ENCODE data around the gene TMEM259. TPM values are rescaled to one million over a fixed set of nuclear protein-coding genes. Genes with fewer than 3 reads are reported as not detected.

Gene TMEM259
- polyA plus RNA-seq, 6 donors from 2014 or later = 37.2 to 75.5 (median 49.5) TPM

DNA sequence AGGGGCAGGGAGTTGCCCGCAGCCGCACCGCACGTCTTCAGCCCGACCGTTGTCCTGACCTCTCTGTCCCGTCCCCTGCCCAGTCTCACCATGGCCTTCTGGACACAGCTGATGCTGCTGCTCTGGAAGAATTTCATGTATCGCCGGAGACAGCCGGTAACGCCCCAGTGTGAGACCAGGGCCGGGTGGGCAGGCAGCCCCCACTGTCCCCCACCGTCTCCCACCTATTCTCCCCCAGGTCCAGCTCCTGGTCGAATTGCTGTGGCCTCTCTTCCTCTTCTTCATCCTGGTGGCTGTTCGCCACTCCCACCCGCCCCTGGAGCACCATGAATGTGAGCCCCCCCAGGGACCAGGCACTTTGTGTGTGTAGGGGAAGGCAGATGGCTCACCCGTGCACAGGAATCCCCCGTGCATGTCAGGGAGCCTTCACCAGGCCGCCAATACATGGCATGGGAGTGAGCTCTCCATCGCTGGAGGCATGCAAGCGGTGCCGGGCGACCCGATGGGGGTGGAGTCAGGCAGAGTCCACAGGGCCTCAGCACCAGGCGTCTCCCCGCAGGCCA, 20.4 kb upstream of the TMEM259 start:
- Mint-ChIP-seq H3K36me3 (peaks cover 0 to 16% of the 10 kb centered on the region in 2 donors), H3K27ac (peak overlapping the region in 4 of 6 donors; percentile 96 to 99 (median 97)), H3K27me3 (no peaks in the 10 kb centered on the region), H3K4me1 (peaks cover 31 to 61% (median 52%) of the 10 kb centered on the region in 3 donors), H3K4me3 (peak overlapping the region; percentile 93 to 100 (median 98)), H3K9me3 (peaks cover 0 to 2% (median 0%) of the 10 kb centered on the region in 7 donors)
- no peak for ATAC-seq (ENCODE audit: low read depth in 2 of 2)
- DNase-seq = no peak

DNA sequence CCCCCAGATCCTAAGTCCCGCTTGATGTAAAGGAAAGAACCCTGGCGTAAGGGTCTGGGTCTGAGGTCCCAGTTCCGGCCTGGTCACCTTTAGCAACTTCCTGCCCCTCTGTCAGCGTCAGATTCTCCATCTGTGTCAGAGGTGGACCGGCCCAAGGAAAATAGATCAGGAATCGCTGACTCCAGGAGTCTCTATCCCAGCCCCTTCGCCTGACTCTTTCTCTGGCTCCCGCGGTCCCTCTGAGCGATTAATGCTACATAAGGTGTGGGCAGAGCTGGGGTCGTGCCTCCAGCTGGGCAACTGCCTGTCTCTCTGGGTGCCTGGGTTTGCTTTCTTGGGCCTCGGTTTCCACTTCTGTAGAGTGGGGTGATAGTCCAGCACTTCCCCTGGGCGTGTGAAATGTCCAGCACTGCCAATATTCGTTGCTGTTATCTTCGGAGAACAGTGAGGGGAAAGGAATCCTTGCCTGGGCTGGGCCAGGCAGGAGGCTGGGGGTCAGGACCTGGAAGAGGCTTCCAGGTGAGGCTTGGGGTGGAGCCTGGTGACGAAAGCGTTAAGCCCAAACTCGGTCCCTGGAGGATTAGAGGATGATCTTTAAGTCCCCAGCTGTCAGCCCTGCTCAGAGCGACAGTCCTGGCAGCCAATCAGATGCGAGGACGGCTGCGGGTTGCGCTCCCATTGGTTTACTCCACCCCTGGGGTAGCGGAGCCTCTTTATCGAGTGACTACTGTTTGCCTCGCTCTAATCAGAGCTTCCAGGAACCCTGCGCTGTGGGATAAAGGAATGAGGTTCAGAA, 19.8 kb upstream of the TMEM259 start:
- H3K4me1 Mint-ChIP-seq = peaks cover 38 to 67% (median 59%) of the 10 kb centered on the region in 3 donors
- DNase-seq (peak; percentile 84), ATAC-seq (ENCODE audit: low read depth in 2 of 2) (peak; percentile 47 to 48)
- H3K9me3 Mint-ChIP-seq = peaks cover 0 to 2% (median 0%) of the 10 kb centered on the region in 7 donors
- H3K27ac Mint-ChIP-seq = peak overlapping the region; percentile 44 to 99 (median 96)
- peaks cover 0 to 18% of the 10 kb centered on the region in 2 donors for H3K36me3 Mint-ChIP-seq
- no peaks in the 10 kb centered on the region for H3K27me3 Mint-ChIP-seq
- peak overlapping the region; percentile 93 to 100 (median 98) for H3K4me3 Mint-ChIP-seq

GRCh38 chr19:1039646-1040475, 18.9 kb upstream of the TMEM259 start, which contains the start of gene ABCA7:
ABCA7 (plus strand) TSS chr19:1040107; CDS start chr19:1041362, 1,255 bp downstream.
- H3K4me1 Mint-ChIP-seq = peaks cover 39 to 74% (median 66%) of the 10 kb centered on the region in 3 donors
- H3K4me3 Mint-ChIP-seq = peak within 1 kb of the TSS; percentile 93 to 100 (median 98)
- peaks cover 0 to 18% of the 10 kb centered on the region in 2 donors for H3K36me3 Mint-ChIP-seq
- ATAC-seq (ENCODE audit: low read depth in 2 of 2) (peak; percentile 81 to 82), DNase-seq (peak; percentile 99)
- peaks cover 0 to 2% (median 0%) of the 10 kb centered on the region in 7 donors for H3K9me3 Mint-ChIP-seq
- H3K27me3 Mint-ChIP-seq = no peaks in the 10 kb centered on the region
- peak within 1 kb of the TSS; percentile 96 to 99 (median 97) for H3K27ac Mint-ChIP-seq

DNA sequence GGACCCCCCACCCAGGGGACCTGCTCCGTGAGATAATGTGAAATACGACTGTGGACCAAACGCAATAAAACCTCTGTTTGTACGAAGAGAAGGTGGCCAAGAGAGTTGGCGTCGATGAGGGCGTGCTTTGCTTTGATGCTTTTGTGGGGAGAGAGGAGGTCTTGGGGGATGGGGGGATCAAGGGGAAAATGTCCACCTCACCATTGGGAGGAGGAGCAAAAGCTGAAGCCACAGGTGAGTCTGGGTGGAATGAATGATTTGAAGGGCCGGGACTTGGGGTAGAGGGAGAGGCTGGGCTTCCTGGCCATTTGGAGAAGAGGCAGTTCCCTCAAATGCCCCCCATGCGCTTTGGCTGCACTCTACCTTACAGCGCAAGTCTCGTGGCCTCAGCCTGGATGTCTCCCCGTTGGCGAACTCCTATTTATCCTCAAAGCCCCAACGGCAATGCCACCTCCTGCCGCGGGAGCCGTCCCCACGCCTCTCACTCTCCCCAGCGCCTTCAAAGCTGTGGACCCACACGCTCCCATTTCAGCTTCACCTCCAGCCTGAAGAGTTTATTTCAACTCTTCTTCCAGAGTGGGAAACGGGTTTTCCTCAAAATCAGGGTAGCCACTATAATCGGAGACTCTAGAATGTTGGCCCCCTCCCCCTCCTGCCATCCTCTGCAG, 18.2 kb upstream of the TMEM259 start:
- peaks cover 0 to 2% (median 0%) of the 10 kb centered on the region in 7 donors for H3K9me3 Mint-ChIP-seq
- H3K27ac Mint-ChIP-seq = peak overlapping the region; percentile 96 to 99 (median 97)
- peaks cover 39 to 74% (median 66%) of the 10 kb centered on the region in 3 donors for H3K4me1 Mint-ChIP-seq
- DNase-seq (no peak), ATAC-seq (ENCODE audit: low read depth in 2 of 2) (no peak)
- H3K4me3 Mint-ChIP-seq = peak overlapping the region; percentile 93 to 100 (median 98)
- H3K36me3 Mint-ChIP-seq = peaks cover 0 to 18% of the 10 kb centered on the region in 2 donors
- H3K27me3 Mint-ChIP-seq = no peaks in the 10 kb centered on the region

GRCh38 chr19:1037621-1038064, 16.7 kb upstream of the TMEM259 start:
- H3K4me3 Mint-ChIP-seq = peak overlapping the region; percentile 91 to 99 (median 97)
- H3K36me3 Mint-ChIP-seq = peaks cover 0 to 18% of the 10 kb centered on the region in 2 donors
- DNase-seq (no peak), ATAC-seq (ENCODE audit: low read depth in 2 of 2) (peak in 1 of 2 donors; percentile 1)
- peaks cover 0 to 2% (median 0%) of the 10 kb centered on the region in 7 donors for H3K9me3 Mint-ChIP-seq
- peak overlapping the region; percentile 96 to 99 (median 97) for H3K27ac Mint-ChIP-seq
- H3K4me1 Mint-ChIP-seq = peaks cover 43 to 68% (median 67%) of the 10 kb centered on the region in 3 donors
- H3K27me3 Mint-ChIP-seq = no peaks in the 10 kb centered on the region

GRCh38 chr19:1035998-1036621, 15.2 kb upstream of the TMEM259 start:
- Mint-ChIP-seq H3K4me3 (peak overlapping the region in 7 of 8 donors; percentile 22 to 93 (median 57)), H3K27me3 (no peaks in the 10 kb centered on the region), H3K27ac (peak overlapping the region in 4 of 6 donors; percentile 60 to 97 (median 79)), H3K4me1 (peaks cover 46 to 66% (median 63%) of the 10 kb centered on the region in 3 donors), H3K9me3 (peaks cover 0 to 2% (median 0%) of the 10 kb centered on the region in 7 donors), H3K36me3 (peaks cover 0 to 18% of the 10 kb centered on the region in 2 donors)
- DNase-seq = no peak
- ATAC-seq (ENCODE audit: low read depth in 2 of 2) = no peak

- Mint-ChIP-seq H3K27ac (peak overlapping the region in 2 of 6 donors; percentile 54 to 92), H3K4me1 (peaks cover 36 to 43% (median 41%) of the 10 kb centered on the region in 3 donors), H3K36me3 (peaks cover 0 to 10% of the 10 kb centered on the region in 2 donors), H3K4me3 (peak overlapping the region in 3 of 8 donors; percentile 12 to 56 (median 24)), H3K27me3 (no peaks in the 10 kb centered on the region), H3K9me3 (no peaks in the 10 kb centered on the region)
- no peak for ATAC-seq (ENCODE audit: low read depth in 2 of 2)
- no peak for DNase-seq
These were observed 11.4 kb upstream of the TMEM259 start for GRCh38 chr19:1032264-1032867.

GRCh38 chr19:1028062-1028926, 7.4 kb upstream of the TMEM259 start:
- Mint-ChIP-seq H3K9me3 (no peaks in the 10 kb centered on the region), H3K4me1 (peaks cover 22 to 26% (median 23%) of the 10 kb centered on the region in 3 donors), H3K36me3 (no peaks in the 10 kb centered on the region), H3K27me3 (no peaks in the 10 kb centered on the region), H3K4me3 (peak overlapping the region; percentile 88 to 99 (median 99)), H3K27ac (peak overlapping the region in 5 of 6 donors; percentile 62 to 95 (median 91))
- DNase-seq (peak; percentile 46), ATAC-seq (ENCODE audit: low read depth in 2 of 2) (peak; percentile 34 to 42)

DNA sequence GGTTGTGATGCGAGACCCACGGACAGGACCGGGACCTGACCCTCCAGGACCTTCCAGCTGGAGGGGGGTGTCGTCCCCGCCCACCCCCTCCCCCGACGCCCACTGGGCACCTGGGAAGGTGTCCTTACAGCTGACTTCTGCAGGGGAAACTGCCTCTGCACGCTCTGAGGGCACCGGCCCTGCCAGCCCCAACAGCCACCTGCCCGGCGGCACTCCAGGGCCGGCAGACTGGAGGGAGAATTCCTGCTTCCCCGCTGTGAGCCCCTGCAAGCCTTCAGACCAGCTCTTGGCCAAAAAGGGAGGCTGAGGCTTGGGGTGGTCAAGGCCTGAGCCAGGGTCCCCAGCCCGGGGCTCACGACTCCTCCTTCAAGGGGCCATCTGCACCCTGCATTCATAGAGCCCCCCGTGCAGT, 6.7 kb upstream of the TMEM259 start:
- DNase-seq = no peak
- no peaks in the 10 kb centered on the region for H3K36me3 Mint-ChIP-seq
- no peaks in the 10 kb centered on the region for H3K27me3 Mint-ChIP-seq
- ATAC-seq (ENCODE audit: low read depth in 2 of 2) = peak; percentile 17 to 21
- peak overlapping the region in 5 of 6 donors; percentile 62 to 97 (median 91) for H3K27ac Mint-ChIP-seq
- peaks cover 22 to 25% (median 23%) of the 10 kb centered on the region in 3 donors for H3K4me1 Mint-ChIP-seq
- H3K9me3 Mint-ChIP-seq = no peaks in the 10 kb centered on the region
- peak overlapping the region; percentile 97 to 99 (median 99) for H3K4me3 Mint-ChIP-seq

DNA sequence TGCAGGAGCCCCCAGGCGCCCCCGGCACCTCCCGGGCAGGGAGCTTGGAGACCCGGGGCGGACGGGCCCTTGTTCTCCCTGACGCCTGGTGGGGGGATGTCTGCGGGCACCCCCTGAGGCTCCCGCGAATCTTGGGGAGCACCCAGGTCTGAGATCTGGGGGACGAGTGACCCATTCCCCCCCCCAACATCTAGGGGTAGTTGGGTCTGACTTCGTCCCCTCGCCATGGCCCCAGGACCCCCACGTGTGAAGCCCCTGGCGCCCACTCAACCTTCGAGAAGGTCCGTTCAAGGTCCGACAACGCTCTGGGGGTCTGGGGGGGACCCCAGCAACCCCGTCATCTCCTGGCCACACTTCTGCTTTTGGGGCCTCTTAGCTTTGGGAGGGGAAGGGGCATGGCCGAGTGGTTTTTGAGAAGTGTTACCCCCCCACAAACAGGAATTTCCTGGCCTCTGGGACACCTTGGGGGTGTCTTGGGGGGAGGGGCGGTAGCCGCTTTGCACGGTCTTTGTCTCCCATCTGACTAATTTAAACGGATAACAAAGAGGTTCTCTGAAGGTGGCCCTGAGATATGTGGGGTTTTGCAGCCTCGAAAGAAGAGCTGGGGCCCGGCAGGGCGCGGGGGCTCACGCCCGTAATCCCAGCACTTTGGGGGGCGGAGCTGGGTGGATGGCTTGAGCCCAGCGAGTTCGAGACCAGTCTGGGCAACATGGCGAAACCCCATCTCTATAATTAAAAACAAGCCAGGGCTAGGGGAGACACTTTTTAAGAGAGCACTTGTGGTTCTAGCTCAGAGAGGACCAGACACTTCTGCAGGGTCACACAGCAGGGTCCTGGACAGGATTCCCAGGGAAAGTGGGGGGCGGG, 6.1 kb upstream of the TMEM259 start:
- DNase-seq = peak; percentile 70
- H3K27ac Mint-ChIP-seq = peak overlapping the region; percentile 74 to 97 (median 96)
- no peaks in the 10 kb centered on the region for H3K27me3 Mint-ChIP-seq
- no peaks in the 10 kb centered on the region for H3K36me3 Mint-ChIP-seq
- H3K9me3 Mint-ChIP-seq = no peaks in the 10 kb centered on the region
- H3K4me1 Mint-ChIP-seq = peaks cover 17 to 23% (median 21%) of the 10 kb centered on the region in 3 donors
- ATAC-seq (ENCODE audit: low read depth in 2 of 2) = peak; percentile 55 to 56
- H3K4me3 Mint-ChIP-seq = peak overlapping the region; percentile 97 to 99 (median 99)

Data from naive B cell (primary cell).